GM18502 (cell line): ENCODE measurements around the gene RIPOR1.
"Not testable (repeated sequence)": the region's sequence is repeated elsewhere in the genome, so short reads cannot be mapped to it uniquely, and the experiment has no call there.

Experiments
- ATAC-seq: cut with Tn5 transposase; IDR thresholded peaks from one replicate; pipeline ENCODE4 v1.9.1; 2021; ENCODE audit warnings: mild to moderate bottlenecking; ENCODE audit not compliant: unreplicated experiment, poor library complexity

RIPOR1 gene

GRCh38 chr16:67514382-67514828, 14.2 kb upstream of the RIPOR1 start:
- ATAC-seq = peak; percentile 46

- ATAC-seq = no peak
These were observed 12.1 kb upstream of the RIPOR1 start for GRCh38 chr16:67516296-67517154.

- ATAC-seq = no peak
These were observed 11.5 kb upstream of the RIPOR1 start for GRCh38 chr16:67517155-67517445.

GRCh38 chr16:67517661-67518423, 10.8 kb upstream of the RIPOR1 start:
- peak; percentile 46 for ATAC-seq

GRCh38 chr16:67518676-67519075, 10.0 kb upstream of the RIPOR1 start:
- no peak for ATAC-seq

- no peak for ATAC-seq
These were observed 9.4 kb upstream of the RIPOR1 start for GRCh38 chr16:67519242-67519641.

GRCh38 chr16:67521095-67521804, 7.4 kb upstream of the RIPOR1 start:
- ATAC-seq = peak; percentile 71

GRCh38 chr16:67525176-67525860, 3.3 kb upstream of the RIPOR1 start:
- no peak for ATAC-seq

- no peak for ATAC-seq
These were observed 2.4 kb upstream of the RIPOR1 start for GRCh38 chr16:67526149-67526791.

GRCh38 chr16:67528870-67529581, 397 bp downstream of the RIPOR1 start:
- no peak for ATAC-seq

GRCh38 chr16:67529582-67530012, 968 bp downstream of the RIPOR1 start:
- no peak for ATAC-seq

GRCh38 chr16:67530013-67530939, 1.6 kb downstream of the RIPOR1 start:
- peak; percentile 38 for ATAC-seq

GRCh38 chr16:67531247-67531646, 2.6 kb downstream of the RIPOR1 start:
- ATAC-seq = no peak

GRCh38 chr16:67533024-67533560, 4.5 kb downstream of the RIPOR1 start:
- no peak for ATAC-seq

GRCh38 chr16:67533987-67534386, 5.4 kb downstream of the RIPOR1 start:
- not testable (repeated sequence) for ATAC-seq

GRCh38 chr16:67534431-67534830, 5.8 kb downstream of the RIPOR1 start:
- ATAC-seq = no peak

GRCh38 chr16:67535201-67535600, 6.6 kb downstream of the RIPOR1 start:
- no peak for ATAC-seq

GRCh38 chr16:67537270-67537635, 8.6 kb downstream of the RIPOR1 start:
- no peak for ATAC-seq
